NCI-H69 (cell line): ENCODE measurements around the gene GSTM3.
"Not testable (repeated sequence)": the region's sequence is repeated elsewhere in the genome, so short reads cannot be mapped to it uniquely, and the experiment has no call there.

Experiments used
- DNase-seq: peaks from one replicate; lab custom pipeline; 2025; lab: John Stamatoyannopoulos, UW

Gene GSTM3

DNA sequence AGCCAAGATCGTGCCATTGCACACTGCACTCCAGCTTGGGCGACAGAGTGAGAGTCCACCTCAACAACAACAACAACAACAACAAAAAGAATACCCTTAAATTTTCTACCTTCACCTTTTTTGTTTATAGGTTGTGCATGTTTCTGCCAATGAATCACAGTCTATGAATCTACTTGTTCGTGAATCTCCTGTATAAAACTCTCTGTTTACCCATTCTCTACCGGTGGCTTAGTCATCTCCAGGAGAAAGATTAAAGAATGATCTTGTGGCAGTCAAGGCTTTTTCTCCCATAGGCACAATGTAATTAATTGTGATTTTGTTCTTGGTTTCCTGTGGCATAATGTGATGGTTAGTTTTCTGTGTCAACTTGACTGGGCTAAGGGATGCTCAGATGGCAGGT, 43.0 kb downstream of the GSTM3 start:
- DNase-seq, result not testable (repeated sequence)

DNA sequence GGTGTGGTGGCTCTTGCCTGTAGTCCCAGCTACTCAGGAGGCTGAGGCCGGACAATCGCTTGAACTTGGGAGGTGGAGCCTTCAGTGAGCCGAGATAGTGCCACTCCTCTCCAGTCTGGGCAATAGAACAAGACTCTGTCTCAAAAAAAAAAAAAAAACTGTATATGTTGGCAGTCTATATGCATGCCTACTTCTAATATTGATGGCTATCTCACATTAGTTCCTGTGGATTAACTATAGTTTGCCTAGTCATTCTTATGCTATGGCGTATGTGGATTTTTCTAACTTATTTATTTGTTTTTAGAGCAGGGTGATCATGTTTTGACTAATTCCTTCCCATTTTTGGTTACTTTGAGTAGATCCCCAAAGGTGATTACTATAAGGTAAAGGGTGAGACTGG, 43.8 kb downstream of the GSTM3 start:
- DNase-seq, result no peak

DNA sequence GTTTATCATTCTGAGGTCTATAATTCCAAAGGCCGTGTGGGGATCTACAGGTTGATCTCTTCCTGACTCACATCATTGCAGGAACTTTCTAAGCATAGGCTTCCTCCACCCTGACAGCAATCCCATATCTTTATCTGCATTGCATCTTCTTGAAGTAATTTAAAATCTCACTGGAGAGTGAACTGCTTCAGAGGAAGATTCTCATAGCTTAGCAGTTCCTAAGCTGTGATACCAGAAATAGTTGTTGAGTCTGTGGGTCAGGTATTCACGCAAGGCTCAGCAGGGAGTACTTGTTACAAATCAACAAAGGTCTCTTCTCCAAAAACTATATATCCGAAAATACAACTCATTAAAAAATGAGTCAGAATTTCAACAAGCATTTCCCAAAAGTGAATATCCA, 45.7 kb downstream of the GSTM3 start:
- DNase-seq, result not testable (repeated sequence)

DNA sequence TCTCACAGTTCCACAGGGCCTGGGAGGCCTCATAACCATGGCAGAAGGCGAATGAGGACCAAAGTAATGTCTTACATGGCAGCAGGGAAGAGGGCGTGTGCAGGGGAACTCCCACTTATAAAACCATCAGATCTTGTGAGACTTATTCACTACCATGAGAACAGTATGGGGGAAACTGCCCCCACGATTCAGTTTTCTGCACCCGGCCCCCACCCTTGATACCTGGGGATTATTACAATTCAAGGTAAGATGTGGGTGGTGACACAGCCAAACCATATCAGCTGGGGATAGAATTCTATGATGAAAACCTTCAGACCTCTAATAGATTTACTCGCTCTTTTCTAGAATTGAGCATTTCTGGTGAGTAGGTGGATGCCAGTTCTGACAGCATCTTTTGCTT, 46.4 kb downstream of the GSTM3 start:
- not testable (repeated sequence) for DNase-seq

DNA sequence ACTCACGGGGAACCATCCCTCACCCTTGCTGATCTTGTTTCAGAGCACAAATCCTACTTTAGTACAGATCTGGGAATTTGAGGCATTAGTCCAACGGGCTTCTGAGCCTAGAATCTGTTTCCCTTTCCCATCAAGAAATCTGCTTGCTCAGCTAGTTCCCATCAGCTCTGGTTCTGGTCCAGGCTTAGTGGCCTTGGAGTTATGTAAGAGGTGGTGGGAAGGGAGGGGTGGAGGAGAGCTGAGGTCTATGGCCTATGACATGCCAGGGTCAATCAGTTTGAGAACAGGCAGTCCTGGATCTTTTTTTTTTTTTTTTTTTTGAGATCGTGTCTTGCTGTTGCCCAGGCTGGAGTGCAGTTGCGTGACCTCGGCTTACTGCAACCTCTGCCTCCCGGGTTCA, 49.1 kb downstream of the GSTM3 start:
- DNase-seq, result no peak

DNA sequence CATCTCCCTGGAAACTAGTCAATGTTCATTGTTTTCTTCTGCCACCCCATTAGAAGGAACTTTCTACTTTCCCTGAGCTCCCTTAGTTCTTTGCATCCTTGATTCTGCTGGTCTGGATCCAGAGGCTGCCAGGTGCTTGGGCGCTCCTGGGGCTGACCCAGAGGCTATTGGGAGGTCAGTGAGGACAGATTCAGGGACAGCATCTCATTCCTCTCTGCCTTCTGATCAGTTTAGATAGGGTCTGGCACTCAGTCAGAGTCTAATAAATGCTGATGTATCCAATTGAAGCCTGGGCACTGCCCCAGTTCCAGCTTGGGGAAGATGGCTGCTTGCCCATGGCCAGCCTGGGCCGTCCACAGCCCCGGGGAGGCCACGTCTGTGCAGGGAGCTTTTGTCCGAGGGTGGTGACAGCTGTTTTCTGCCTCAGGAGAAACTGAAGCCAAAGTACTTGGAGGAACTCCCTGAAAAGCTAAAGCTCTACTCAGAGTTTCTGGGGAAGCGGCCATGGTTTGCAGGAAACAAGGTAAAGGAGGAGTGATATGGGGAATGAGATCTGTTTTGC, 50.9 kb downstream of the GSTM3 start:
- DNase-seq, result no peak

DNA sequence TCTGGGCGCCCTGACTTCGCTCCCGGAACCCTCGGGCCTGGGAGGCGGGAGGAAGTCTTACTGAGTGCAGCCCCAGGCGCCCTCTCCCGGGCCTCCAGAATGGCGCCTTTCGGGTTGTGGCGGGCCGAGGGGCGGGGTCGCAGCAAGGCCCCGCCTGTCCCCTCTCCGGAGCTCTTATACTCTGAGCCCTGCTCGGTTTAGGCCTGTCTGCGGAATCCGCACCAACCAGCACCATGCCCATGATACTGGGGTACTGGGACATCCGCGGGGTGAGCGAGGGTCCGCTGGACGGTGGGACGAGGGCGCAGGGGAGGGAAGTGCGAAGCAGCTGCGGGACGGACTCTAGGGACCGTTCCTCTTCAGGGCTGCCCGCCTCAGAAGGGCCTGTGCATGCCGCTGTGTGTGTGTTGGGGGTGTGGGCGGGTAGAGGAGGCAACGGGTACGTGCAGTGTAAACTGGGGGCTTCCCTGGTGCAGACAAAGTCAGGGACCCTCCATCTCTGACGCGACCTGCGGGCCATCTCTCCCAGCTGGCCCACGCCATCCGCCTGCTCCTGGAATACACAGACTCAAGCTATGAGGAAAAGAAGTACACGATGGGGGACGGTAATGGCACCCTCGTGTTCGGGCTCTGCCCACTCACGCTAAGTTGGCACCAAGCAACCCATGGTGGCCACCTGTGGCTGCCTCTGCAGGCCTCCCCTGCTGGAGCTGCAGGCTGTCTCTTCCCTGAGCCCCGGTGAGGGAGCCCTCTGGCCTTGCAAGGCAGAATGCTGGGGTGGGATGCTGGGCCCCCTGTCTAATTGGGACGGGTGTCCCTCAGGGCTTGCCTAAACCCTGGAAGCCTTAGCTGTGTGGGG, 53.0 kb downstream of the GSTM3 start, which contains the start of gene GSTM1:
Gene GSTM1, plus strand, starts transcription at position 177 of the 859 bp plus-strand sequence. Its CDS starts 57 bp downstream, at position 234.
- no peak for DNase-seq

DNA sequence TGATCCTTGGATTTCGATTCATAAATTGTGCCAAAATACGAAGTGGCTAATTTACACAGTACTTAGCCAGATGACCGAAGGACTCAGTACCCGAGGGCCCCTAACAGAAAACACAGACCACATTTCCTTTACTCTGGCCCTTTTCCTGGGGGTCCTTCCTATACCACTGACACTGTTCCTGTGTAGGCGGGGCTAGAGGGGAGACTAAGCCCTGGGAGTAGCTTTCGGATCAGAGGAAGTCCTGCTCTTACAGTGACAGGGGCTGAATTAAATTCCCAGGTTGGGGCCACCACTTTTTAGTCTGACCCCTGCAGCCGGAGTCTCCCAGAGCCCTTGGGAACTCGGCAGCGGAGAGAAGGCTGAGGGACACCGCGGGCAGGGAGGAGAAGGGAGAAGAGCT, 53.7 kb downstream of the GSTM3 start:
- DNase-seq, result not testable (repeated sequence)

DNA sequence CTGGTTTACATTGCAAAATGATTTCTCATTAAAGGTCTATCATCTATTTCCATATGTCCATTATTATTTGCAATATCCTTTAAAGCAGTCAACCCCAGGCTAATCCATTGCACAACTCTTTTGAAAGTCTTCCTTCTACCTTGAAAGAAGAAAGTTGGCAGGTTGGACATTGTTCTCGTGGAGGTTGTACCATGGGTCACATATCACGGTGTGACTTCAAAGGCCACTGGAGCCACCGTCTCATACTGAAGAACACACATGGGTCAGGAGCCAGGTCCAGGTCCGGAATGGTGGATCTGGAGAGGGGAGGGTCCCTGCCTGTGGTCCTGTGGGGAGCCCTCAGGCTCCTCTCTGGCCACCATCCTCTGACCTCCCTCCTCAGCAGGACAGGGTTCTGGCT, 54.9 kb downstream of the GSTM3 start:
- not testable (repeated sequence) for DNase-seq

DNA sequence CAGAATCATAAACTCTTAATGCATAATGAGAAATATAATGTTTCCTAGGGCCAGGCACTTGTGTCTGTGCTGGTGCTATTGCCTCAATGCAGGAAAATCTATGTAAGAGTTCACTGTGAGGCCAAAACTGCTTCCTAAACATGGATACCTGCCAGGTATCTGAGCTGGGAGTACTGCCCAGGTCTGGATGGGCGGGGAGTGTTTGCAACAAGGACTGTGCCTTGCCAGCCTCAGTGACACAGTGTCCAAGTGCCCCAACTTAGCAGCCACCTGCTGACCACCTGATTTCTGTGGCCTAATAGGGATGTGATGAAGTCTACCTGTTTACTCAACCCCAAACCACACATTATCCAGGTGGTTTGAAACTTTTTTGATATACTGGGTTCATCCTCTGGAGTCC, 55.4 kb downstream of the GSTM3 start:
- DNase-seq, result not testable (repeated sequence)

DNA sequence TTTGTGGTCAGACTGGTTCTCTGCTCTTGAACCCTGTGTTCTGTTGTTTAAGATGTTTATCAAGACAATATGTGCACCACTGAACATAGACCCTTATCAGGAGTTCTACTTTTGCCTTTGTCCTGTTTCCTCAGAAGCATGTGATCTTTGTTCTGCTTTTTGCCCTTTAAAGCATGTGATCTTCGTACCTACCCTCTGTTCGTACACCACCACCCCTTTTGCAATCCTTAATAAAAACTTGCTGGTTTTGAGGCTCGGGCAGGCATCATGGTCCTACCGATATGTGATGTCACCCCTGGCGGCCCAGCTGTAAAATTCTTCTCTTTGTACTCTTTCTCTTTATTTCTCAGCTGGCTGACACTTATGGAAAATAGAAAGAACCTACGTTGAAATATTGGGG, 56.1 kb downstream of the GSTM3 start:
- not testable (repeated sequence) for DNase-seq
